Caki2 (cell line): ENCODE measurements around the gene TSR3. TPM values are rescaled to one million over a fixed set of nuclear protein-coding genes. Genes with fewer than 3 reads are reported as not detected.
"Not testable (repeated sequence)": the region's sequence is repeated elsewhere in the genome, so short reads cannot be mapped to it uniquely, and the experiment has no call there.

ENCODE experiments used
- DNase-seq: peaks from one replicate; pipeline ENCODE4 v3.0.0-alpha.2; 2015; ENCODE audit warnings: low read depth
- in situ Hi-C: cut with HindIII; loops from 2 replicates; pipeline ENCODE4 v1.10.0; 2016; ENCODE audit warnings: low sequenced_read_pairs, low pct_unique_long_range_greater_than_20kb, mixed read lengths
- total RNA-seq: library from RNA; depleted of rRNA; stranded (reverse); fragments of >200 nt; shearing (Covaris generic); gene quantifications from 2 replicates; pipeline ENCODE4 v1.2.3, GENCODE V29; 2014; ENCODE audit warnings: low replicate concordance

Gene TSR3
- total RNA-seq, 1 experiment from 2014 or later: 208 TPM

GRCh38 chr16:1331712-1332617 is 19.7 kb downstream of the TSR3 start:
- in situ Hi-C loops: no loop called here
- DNase-seq: peak; percentile 84

- in situ Hi-C loops: no loop called here
- no peak for DNase-seq
These were observed 20.6 kb downstream of the TSR3 start for GRCh38 chr16:1330931-1331711.

GRCh38 chr16:1330260-1330914 is 21.3 kb downstream of the TSR3 start:
- no peak for DNase-seq
- in situ Hi-C loops: no loop called here

GRCh38 chr16:1328961-1329360 is 22.7 kb downstream of the TSR3 start:
- DNase-seq, in situ Hi-C loops: not testable (repeated sequence)

- in situ Hi-C loops, DNase-seq: not testable (repeated sequence)
These were observed 23.5 kb downstream of the TSR3 start for GRCh38 chr16:1328136-1328535.

GRCh38 chr16:1327619-1327947 is 24.1 kb downstream of the TSR3 start:
- DNase-seq: no peak
- in situ Hi-C loops: no loop called here

GRCh38 chr16:1326946-1327618 is 24.6 kb downstream of the TSR3 start:
- no peak for DNase-seq
- in situ Hi-C loops: no loop called here

GRCh38 chr16:1326391-1326790 is 25.3 kb downstream of the TSR3 start:
- no peak for DNase-seq

GRCh38 chr16:1325673-1326371 is 25.9 kb downstream of the TSR3 start:
- DNase-seq: no peak
- in situ Hi-C loops: no loop called here

More at GRCh38 chr16:1326391-1326790, 25.3 kb downstream of the TSR3 start:
- in situ Hi-C loops: no loop called here

GRCh38 chr16:1325261-1325660 is 26.4 kb downstream of the TSR3 start:
- DNase-seq: no peak
- in situ Hi-C loops: no loop called here

GRCh38 chr16:1324286-1324826 is 27.3 kb downstream of the TSR3 start:
- in situ Hi-C loops: no loop called here
- DNase-seq: no peak

- in situ Hi-C loops: no loop called here
- no peak for DNase-seq
These were observed 28.1 kb downstream of the TSR3 start for GRCh38 chr16:1323296-1324239.

- in situ Hi-C loops: no loop called here
- DNase-seq: no peak
These were observed 29.3 kb downstream of the TSR3 start for GRCh38 chr16:1322407-1322806.

- in situ Hi-C loops: no loop called here
- DNase-seq: no peak
These were observed 30.9 kb downstream of the TSR3 start for GRCh38 chr16:1320658-1321240.

GRCh38 chr16:1320097-1320496 is 31.6 kb downstream of the TSR3 start:
- DNase-seq: no peak
- in situ Hi-C loops: no loop called here

GRCh38 chr16:1319041-1319440 is 32.6 kb downstream of the TSR3 start:
- no peak for DNase-seq
- in situ Hi-C loops: no loop called here

- in situ Hi-C loops: no loop called here
- no peak for DNase-seq
These were observed 33.5 kb downstream of the TSR3 start for GRCh38 chr16:1318268-1318545.
